ENCODE data around the gene SUPT4H1.
A peak's percentile ranks its signal among the peaks of the same experiment; 100 is the strongest.

The SUPT4H1 gene

DNA sequence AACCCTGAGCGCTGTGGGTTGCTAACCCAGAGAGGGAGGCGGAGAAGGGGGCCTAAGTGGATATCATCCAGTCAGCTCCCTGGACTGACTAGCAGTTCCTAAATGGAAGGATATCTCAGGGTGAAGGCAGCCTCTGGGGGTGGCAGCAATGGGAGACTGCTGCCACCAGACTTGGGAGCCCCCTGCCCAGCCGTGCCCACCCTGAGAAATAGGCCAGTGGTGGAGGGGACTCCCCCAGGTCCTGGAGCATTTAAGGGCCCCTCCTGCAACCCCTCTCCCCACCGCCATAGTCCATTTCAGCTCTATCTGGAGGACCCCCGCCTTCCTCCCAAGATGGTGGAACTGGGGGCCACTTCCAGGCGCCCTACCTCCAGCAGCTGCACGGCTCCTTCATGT, 31.8 kb downstream of the SUPT4H1 start:
- Histone ChIP-seq H3K36me3 (peaks cover 0 to 51% (median 0%) of the 10 kb centered on the region in 3 donors), H3K9me3 (no peaks in the 10 kb centered on the region), H3K27ac (no peak overlapping the region), H3K4me1 (peaks cover 0 to 20% (median 14%) of the 10 kb centered on the region in 4 donors), H3K27me3 (no peaks in the 10 kb centered on the region), H3K4me3 (no peak overlapping the region)
- no peak for DNase-seq
- intact Hi-C loops (cut with DNase I; ENCODE audit: low total_unique reads): no loop called here
- TF ChIP-seq CTCF (IDR thresholded peaks at IDR 0.05): no peak

- DNase-seq: peak in 1 of 2 donors; percentile 60
- peaks cover 0 to 14% (median 8%) of the 10 kb centered on the region in 4 donors for H3K4me1 ChIP-seq
- TF ChIP-seq CTCF (IDR thresholded peaks at IDR 0.05): no peak
- peaks cover 0 to 51% (median 0%) of the 10 kb centered on the region in 3 donors for H3K36me3 ChIP-seq
- no peak overlapping the region for H3K4me3 ChIP-seq
- no peak overlapping the region for H3K27ac ChIP-seq
- no peaks in the 10 kb centered on the region for H3K9me3 ChIP-seq
- H3K27me3 ChIP-seq: no peaks in the 10 kb centered on the region
- intact Hi-C loops (cut with DNase I; ENCODE audit: low total_unique reads): no loop called here
Measured at GRCh38 chr17:58319173-58320162, 32.5 kb downstream of the SUPT4H1 start.

DNA sequence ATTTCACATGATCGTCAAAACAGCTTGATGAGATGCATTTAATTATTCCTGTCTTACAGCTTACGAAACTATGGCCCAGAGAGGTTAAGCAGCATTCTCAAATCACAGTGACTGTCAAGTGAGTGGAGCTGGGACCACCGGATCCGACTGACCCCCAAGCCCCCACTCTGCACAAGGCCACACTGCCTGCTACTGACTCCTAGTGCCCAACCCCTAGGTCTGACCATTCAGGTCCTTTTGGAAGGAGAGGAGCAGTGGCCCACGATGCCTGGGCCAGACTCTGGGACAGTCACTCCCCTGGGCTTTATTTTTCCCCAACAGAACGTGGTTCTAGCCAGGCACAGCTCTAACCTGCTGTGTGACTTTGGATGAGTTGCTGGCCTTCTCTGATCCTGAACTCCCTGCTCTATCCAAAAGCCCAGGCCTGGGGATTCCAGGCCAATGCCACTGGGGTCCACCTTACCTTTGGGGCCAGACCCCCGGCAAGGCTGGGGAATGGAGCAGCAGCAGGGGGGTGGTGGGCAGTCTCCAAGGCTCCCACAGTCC, 33.3 kb downstream of the SUPT4H1 start:
- Histone ChIP-seq H3K36me3 (peaks cover 0 to 51% (median 0%) of the 10 kb centered on the region in 3 donors), H3K27ac (no peak overlapping the region), H3K4me1 (peaks cover 0 to 7% (median 3%) of the 10 kb centered on the region in 4 donors), H3K4me3 (no peak overlapping the region), H3K27me3 (no peaks in the 10 kb centered on the region), H3K9me3 (no peaks in the 10 kb centered on the region)
- intact Hi-C loops (cut with DNase I; ENCODE audit: low total_unique reads): no loop called here
- no peak for TF ChIP-seq CTCF (IDR thresholded peaks at IDR 0.05)
- peak in 1 of 2 donors; percentile 38 for DNase-seq

DNA sequence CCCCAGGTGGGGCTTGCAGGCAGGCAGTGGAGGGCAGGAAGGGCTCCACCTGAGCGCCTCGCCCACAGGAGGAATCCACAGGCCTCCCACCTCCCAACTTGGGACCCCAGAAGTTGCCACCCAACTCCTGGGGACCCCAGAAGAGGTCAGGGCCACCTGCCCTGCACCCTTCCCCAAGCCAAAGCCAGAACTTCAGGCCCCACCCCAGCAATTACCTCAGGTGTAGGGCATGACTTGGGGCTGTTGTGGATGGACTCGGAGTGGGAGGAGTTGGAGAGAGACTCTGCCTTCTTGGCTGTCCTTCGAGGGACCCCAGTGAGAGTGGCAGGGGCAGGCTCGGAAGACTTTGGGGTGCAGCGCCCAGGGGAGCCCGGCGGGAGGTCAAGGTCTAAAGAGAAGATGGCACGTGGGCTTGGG, 33.9 kb downstream of the SUPT4H1 start:
- H3K4me3 ChIP-seq: no peak overlapping the region
- H3K36me3 ChIP-seq: peaks cover 0 to 51% (median 0%) of the 10 kb centered on the region in 3 donors
- no peak for TF ChIP-seq CTCF (IDR thresholded peaks at IDR 0.05)
- intact Hi-C loops (cut with DNase I; ENCODE audit: low total_unique reads): no loop called here
- H3K4me1 ChIP-seq: peaks cover 0 to under 1% (median 0%) of the 10 kb centered on the region in 4 donors
- DNase-seq: peak in 1 of 2 donors; percentile 44
- no peak overlapping the region for H3K27ac ChIP-seq
- H3K27me3 ChIP-seq: no peaks in the 10 kb centered on the region
- no peaks in the 10 kb centered on the region for H3K9me3 ChIP-seq

GRCh38 chr17:58317421-58318064, 34.5 kb downstream of the SUPT4H1 start:
- TF ChIP-seq CTCF (IDR thresholded peaks at IDR 0.05): peak; percentile 28 to 37
- Histone ChIP-seq H3K27me3 (no peaks in the 10 kb centered on the region), H3K4me3 (no peak overlapping the region), H3K9me3 (no peaks in the 10 kb centered on the region), H3K4me1 (no peaks in the 10 kb centered on the region), H3K27ac (no peak overlapping the region), H3K36me3 (peaks cover 0 to 52% (median 0%) of the 10 kb centered on the region in 3 donors)
- peak; percentile 21 to 61 for DNase-seq
- intact Hi-C loops (cut with DNase I; ENCODE audit: low total_unique reads): no loop called here

All from tibial artery (tissue), 4 donors.